Stimulated activated CD4-positive, alpha-beta T cell treated with anti-CD3 and anti-CD28 coated beads, Interleukin-15, amount 100 ng/mL, for 48 hours (primary cell): Measurements from ENCODE around the gene CCM2L.

Source experiments
- DNase-seq, 2 donors: peaks; one replicate each; pipeline ENCODE4 v3.0.0-alpha.2; 2020; ENCODE audit warnings: low read depth in 2 of 2

Gene CCM2L

DNA sequence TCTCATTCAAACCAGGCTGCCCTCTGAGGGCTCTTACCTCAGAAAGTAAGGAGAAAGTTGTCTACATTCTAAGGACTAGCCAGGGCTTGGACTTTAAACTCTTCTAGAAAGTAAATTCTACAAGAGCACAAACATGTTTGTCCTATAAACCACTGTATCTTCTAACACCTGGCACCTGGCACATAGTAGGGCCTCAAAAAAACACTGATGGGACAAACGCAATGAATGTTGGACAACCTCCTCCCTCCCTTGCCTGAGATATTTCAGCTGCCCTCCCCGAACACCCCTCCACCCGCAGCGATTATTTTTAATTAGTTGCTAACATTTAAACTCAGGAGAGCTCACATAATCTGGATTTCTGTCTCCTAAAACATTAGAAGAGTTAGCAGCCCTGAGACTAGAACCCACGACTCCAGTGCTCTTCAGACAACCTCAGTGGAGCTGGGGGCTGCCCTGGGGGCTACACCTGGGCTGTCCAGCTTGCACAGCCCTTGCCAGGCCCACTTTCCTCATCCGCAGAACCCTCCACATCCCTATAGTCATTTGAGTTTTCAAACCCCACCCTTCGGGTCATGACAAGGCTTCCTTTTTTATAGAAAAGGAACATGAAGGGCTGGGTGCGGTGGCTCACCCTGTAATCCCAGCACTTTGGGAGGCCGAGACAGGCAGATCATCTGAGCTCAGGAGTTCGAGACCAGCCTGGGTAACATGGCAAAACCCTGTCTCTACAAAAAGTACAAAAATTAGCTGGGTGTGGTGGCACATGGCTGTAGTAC is 46.7 kb downstream of the CCM2L start:
- no peak for DNase-seq

DNA sequence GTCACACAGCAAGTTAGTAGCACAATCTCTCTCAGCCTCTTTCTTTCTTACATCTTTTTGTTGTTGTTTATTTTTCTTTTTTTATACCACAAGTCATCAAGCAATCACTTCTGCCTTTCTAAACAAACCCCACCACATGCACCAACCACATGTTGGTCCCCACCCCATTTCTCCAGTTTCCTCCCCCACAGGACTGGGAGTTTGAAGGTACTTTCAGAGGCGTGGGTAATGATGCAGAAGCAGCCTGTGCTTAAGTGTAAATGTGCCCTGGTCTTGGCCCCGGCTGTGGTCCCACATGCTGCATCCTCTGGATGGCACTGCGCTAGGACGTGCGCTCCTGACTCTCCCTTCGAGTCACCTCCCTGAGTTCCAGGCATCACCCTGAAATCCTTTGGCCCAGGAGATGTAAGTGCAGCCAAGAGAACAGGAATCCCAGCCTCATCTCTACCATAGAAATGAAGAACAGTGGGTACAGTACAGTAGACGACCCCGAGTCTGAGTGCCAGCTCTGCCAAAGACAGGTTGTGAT is 47.5 kb downstream of the CCM2L start:
- DNase-seq, result no peak

DNA sequence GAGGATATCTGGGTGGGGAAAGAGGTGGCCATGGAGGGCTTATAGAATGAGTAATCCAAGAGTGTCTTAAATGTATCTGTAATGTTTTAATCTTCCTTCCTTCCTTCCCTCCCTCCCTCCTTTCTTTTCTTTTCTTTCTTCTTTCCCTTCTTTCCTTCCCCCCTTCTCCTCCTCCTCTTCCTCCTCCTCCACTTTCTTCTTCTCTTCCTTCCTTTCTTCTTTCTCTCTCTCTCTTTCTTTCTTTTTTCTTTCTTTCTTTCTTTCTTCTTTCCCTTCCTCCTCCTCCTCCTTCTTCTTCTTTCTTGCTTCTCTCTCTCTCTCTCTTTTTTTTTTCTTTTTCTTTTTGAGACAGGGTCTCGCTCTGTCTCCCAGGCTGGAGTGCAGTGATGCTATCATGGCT is 49.0 kb downstream of the CCM2L start:
- DNase-seq, result no peak

DNA sequence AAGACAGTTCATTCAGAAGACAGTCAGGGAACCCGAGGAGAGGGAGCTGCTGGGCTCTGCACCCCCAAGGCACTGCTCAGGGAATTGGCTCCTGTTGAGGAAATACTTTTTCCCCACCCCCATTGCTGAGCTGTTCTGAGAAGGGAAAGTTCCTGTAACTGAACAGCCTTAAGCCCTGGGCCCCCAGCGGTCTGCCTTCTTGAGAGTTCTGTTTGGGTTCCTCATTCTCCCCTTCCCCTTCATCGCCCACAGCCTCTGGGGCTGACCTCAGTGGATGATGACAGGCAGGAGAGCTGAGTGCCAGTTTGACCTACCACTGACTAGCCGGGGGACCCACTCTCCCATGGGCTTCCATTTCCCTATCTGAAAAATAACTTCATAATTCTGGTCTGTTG is 52.5 kb downstream of the CCM2L start:
- DNase-seq, result no peak

DNA sequence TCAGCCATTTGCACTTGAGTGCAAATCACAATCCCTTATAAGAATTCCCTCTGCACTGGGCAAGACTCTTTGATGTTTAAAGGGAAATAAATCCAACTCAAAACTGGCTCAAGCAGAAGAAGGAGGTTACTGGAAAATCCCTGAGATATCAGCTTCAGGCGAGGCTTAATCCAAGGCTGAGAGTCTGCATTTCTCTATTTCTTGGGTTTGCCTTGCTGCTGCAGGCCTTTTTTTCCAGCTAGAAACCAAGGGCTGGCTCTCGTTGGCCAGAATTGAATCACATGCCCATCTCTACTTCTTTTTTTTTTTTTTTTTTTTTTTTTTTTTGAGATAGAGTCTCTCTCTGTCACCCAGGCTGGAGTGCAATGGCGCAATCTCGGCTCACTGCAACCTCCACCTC is 53.5 kb downstream of the CCM2L start:
- DNase-seq, result no peak

DNA sequence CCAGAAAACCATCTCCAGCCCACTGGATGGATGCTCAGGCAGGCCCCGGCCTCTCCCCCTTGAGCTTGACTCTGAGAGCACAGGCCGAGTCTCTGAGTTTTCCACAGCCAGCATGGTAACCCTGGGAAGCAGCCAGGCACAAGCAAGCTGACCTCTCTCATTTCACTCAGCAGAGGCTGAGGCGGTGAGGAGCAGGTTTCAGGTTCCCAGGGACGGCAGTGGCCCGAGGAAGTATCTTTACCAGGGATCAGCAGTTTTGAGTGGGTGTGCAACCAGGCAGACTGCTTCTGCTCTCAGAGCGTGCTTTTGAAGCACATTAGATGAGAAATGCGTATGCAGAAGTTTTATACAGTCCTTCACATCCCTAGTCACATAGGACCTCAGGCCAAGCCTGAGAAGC is 54.4 kb downstream of the CCM2L start:
- no peak for DNase-seq

DNA sequence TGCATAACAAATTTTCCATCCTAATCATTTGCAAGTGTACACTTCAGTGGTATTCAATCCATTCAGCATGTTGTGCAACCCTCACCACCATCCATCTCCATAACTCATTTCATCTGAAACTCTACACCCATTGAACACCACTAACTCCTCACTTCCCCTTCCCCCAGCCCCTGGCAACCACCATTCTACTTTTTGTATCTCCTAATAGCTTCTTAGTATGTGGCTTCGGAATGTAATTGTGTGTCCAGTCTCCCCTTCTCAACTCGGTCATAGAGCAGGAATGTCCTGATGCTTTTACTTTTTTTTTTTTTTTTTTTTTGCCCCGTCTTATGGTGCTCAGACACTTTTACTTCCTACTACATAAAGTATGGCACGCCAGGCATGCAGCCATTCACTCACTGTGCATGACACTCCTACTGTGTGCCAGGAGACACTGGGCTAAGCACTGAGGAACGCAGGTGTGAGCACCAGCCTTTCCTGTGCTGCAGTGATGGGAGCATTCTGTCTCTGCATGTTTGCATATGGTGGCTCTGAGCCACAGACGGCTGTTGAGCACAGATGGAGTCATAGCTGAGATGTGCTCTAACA is 57.1 kb downstream of the CCM2L start:
- DNase-seq, result no peak

DNA sequence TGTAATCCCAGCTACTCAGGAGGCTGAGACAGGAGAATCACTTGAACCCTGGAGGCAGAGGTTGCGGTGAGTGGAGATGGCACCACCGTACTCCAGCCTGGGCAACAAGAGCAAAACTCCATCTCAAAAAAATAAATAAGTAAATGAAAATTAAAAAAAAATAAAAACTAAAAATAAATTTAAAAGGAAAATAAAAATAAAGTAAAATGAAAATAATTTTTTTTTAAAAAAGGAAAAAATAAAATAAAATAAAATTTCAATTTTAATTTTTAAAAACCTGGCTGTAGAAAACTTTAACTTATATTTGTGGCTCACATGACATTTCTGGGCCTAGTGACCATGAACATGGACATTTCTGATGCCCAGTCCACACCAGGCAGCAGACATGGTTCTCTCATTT is 57.9 kb downstream of the CCM2L start:
- no peak for DNase-seq

DNA sequence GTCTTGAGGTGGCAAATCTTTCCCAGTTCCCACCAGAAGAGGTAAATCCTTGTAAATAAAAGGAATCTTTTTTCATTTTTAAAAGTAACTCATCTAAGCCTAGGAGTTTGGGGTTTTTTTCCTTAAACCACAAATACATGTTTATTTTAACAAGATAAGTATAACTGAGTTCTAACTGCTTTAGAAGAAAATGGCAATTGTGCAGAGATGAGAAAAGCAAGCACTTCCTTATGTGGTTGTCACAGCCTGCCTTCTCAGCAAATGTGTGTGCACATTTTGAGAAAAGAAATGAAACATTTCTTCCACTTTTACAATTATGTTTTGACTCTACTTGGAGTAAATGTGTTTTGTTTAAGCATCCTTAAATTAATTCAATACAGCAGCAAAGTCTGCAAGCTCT is 59.5 kb downstream of the CCM2L start:
- DNase-seq, result no peak

DNA sequence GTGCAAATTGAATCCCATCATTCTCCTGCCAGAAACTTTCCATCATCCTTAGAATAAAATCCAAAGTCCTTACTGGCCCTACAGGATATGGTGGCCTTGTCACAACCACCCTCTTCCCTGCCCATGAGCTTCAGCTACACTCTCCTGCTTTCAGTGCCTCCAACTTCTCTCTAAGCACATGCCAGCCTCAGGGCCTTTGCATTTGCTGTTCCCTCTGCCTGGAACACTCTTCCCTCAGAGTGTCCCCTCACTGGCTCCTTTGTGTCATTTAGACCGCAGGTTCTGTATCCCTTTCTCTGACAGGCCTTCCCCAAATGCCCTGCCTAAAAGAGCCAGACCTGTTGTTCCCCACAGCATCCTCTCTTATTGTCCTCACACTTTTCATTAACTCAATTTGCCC is 60.0 kb downstream of the CCM2L start:
- DNase-seq, result no peak

DNA sequence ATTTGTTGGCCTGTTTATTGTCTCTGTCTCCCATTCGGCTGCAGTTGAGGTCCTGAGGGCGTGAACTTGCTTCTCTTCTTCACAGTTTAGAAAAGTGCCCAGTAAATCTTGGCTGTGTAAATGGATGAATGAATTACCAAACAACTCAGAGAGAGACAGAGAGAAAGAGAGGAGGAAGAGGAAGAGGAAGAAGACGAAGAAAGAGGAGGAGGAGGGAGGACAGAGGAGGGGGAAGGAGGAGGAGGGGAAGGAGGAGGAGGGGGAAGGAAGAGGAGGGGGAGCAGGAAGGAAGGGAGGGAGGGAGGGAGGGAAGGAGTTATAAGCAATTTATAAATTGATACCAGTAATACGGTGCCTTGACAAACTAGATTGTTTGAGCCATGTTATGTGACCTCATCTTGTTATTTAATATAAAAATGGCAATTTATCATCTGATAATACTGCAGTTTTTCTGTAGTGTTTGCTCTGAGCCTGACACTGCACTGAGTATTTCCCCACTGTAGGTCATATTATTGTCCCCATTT is 60.5 kb downstream of the CCM2L start:
- DNase-seq, result no peak

DNA sequence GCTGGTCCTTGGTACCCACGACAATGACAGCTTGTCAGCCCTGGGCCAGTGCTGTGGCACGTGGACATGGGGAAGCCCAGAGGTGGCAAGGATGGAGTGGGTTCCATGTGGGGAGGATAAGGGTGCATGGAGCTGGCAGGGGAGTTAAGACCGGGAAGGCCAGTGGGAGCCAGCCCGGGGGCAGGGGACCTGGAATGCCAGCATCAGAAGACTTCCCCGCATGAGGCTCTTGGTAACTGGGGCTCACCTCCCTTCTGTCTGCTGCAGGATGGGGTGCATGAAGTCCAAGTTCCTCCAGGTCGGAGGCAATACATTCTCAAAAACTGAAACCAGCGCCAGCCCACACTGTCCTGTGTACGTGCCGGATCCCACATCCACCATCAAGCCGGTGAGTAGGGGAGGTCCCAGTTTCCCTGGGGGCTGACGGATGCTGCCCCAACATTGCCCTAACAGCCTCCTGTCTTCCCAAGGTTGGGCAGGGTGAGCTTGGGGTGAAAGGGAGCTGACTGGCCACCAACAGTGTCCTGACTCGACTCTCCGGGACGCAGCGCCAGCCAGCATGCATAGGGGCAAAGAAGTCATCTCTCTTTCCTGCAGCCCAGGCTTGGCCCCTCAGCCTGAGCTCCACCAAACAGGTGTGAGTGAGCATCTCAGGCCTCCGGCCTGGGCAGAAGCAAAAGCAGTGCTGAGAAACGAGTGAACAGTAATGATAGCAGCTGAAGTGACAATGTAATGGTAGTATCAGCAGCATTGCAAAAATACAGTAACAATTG is 61.3 kb downstream of the CCM2L start:
- no peak for DNase-seq

DNA sequence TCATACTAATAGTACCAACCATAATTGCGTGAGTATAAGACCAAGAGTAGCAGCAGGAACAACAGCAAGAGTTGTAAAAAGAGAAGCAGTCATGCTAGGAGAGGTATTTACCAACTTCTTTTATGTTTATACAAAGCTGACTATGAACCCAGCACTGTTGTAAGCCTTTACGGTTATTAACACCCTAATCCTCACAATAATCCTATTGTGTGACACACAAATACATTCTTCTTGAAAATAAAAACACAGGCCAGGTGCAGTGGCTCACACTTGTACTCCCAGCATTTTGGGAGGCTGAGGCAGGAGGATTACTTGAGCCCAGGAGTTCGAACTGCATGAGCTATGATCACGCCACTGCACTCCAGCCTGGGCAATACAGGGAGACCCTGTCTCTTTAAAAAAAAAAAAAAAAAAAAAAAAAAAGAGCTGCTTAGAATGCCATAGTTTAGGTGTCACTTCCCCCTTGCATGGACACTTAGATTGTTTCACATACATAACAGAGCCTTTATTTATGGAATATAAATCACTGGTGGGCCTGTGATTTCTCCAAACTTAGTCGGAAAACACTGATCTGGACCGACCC is 62.0 kb downstream of the CCM2L start:
- DNase-seq, result no peak

DNA sequence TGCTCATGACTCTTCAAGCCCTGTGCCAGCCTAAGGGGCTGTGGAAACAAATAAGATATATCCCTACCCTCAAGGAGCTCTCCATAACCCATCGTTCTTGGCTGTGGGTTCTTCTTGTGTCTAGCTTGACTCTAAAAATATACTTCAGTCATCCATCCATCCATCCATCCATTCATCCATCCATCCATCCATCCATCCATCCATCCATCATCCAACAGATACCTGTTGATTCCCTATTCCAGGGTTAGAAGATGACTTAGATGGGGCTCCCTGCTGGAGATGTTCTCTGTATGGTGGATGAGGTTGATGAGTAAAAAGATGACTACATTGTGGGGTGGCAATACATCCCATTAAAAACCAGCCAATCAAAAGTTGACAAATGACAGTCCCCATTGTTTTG is 65.3 kb downstream of the CCM2L start:
- DNase-seq, result no peak

DNA sequence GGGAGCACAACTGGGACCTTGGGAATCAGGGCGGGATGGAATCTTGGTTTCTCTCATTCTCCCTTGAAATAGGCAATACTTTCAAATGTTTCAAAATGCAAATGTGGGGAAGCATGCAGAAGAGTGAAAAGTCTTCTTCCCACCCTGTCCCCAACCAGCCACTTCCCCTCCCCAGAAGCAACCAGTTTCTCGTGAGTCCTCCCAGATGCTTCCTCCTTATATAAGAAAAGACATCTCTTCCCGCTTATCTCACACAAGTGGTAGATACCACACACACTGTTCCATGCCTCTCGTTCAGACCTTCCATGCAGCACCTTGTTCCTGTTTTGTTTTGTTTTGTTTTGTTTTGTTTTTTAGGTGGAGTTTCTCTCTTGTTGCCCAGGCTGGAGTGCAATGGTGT is 67.0 kb downstream of the CCM2L start:
- DNase-seq, result no peak

DNA sequence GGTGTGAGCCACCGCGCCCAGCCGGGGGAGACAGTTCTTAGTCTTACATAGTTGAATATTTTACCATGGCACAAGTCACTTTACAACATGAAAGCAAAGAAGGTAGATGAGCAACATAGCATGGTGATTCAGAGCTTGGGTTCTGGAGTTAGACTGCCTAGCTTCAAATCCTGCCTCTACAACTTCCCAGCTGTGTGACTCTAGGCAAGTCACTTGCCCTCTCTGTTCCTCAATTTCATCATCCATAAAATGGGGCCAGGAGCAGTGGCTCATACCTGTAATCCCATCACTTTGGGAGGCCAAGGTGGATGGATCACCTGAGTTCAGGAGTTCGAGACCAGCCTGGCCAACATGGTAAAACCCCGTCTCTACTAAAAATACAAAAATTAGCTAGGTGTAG is 68.1 kb downstream of the CCM2L start:
- no peak for DNase-seq

DNA sequence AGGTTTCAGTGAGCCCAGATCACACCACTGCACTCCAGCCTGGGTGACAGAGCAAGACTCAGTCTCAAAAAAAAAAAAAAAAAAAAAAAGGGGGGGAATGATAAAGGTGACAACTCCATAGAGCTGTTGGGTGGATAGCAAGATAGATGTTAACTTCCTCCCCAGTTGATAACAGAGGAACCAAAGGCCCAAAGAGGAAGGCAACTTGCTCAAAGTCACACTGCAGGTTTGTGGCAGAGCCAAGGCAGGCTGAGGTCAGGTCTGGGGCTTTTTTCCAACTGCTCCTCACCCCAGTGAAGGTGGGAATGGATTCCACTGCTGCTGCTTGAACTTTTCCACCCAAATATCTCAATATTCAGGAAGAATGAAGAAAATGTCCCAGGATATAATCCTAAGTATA is 68.6 kb downstream of the CCM2L start:
- no peak for DNase-seq

DNA sequence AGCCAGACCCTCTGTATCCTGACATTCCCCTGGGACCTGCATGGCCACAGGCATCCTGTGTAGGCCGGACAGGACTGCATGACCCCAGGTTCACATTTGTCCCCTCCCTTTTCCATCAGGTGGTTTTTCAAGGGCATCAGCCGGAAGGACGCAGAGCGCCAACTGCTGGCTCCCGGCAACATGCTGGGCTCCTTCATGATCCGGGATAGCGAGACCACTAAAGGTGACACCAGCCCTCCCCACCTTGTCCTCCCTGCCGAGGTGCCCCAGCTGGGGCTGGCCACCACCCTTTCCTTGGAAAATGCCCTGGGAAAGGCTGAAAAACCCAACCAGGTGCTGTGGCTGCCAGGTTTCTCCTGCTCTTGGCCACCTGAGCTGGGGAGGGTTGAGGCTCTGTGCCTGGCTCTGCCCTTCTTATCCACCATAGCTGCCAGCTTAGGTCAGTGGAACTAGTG is 69.4 kb downstream of the CCM2L start:
- no peak for DNase-seq

DNA sequence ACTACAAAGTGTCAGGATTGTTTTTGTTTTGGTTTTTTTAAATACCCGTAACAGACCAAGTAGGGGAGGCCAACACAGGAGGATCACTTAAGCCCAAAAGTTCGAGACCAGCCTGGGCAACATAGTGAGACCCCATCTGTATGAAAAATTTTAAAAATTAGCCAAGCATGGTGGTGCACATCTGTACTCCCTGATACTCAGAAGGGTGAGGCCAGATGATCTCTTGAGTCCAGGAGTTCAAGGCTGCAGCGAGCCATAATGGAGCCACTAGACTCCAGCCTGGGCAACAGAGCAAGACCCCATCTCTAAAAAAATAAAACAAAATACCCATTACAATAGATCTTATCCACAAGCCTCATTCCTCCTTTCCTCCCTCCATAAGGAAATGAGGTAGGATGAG is 70.5 kb downstream of the CCM2L start:
- no peak for DNase-seq
